K562 (cell line): ENCODE measurements around the gene EPS8. TPM values are rescaled to one million over a fixed set of nuclear protein-coding genes. Genes with fewer than 3 reads are reported as not detected.

Source experiments
- ATAC-seq: fragments of 200-7000 bp; cut with Tn5 transposase; 3 replicates; pipeline ENCODE4 v1.9.1; 2020; ENCODE audit warnings: moderate library complexity
- BruUV-seq: library from RNA; stranded (reverse); fragments of 400-500 nt; replicated peaks from 2 replicates; lab custom pipeline; 2021; lab: Mats Ljungman, UMichigan
- CTCF ChIA-PET: fragments of 300-600 bp; formaldehyde crosslinking; extraction: SDS; loops from one replicate; lab custom pipeline; 2021; ENCODE audit warnings: low intra/inter-chr PET ratio; lab: Yijun Ruan, JAX
- POLR2A ChIA-PET: fragments of 300-600, 350-650 bp; sonication (Branson Sonifier 250); formaldehyde crosslinking; extraction: SDS; loops from one replicate; lab custom pipeline; 2021; ENCODE audit warnings: antibody characterized with exemption, inconsistent platforms; lab: Yijun Ruan, JAX
- DNase-seq, 4 experiments: peaks; one replicate each; pipeline versions ENCODE4 v3.0.0 to v3.0.0-alpha.2; 2011 to 2018; ENCODE audit warnings: low spot score in 3 of 4, mixed read lengths in 3 of 4; ENCODE audit errors: extremely low read depth in 1 of 4
- FAIRE-seq: peaks from 2 replicates; lab custom pipeline; 2011; peaks lifted over from hg19 to GRCh38; lab: Jason Lieb, UNC
- H2AFZ ChIP-seq: 2 replicates; pipeline ENCODE4 v1.6.0; 2011; ENCODE audit warnings: low read depth, low read length, control low read depth, inconsistent platforms
- H3K27ac ChIP-seq: fragments of 200-600 bp; 3 replicates; pipeline ENCODE4 v1.8.0; 2011; ENCODE audit warnings: low read depth, mild to moderate bottlenecking, control low read depth, inconsistent platforms, low read length, moderate library complexity, mixed read lengths; ENCODE audit errors: extremely low read depth
- H3K27me3 ChIP-seq, 2 experiments: fragments of 300-600 bp in 1 of 2; 2 replicates in 1 of 2; 3 replicates in 1 of 2; pipeline versions ENCODE4 v1.6.0 to v1.8.0; 2011; ENCODE audit warnings: inconsistent platforms in 2 of 2, low read length in 2 of 2, mild to moderate bottlenecking in 1 of 2, mixed read lengths in 1 of 2, moderate library complexity in 1 of 2; ENCODE audit not compliant: control insufficient read depth in 2 of 2, insufficient read depth in 2 of 2
- H3K36me3 ChIP-seq: fragments of 300-600 bp; 3 replicates; pipeline ENCODE4 v1.8.0; 2011; ENCODE audit warnings: mild to moderate bottlenecking, low read length, inconsistent platforms; ENCODE audit not compliant: control insufficient read depth, insufficient read depth
- H3K4me1 ChIP-seq, 2 experiments: fragments of 200-600 bp in 1 of 2; replicated peaks in 1 of 2; 2 replicates in 1 of 2; 3 replicates in 1 of 2; pipeline versions ENCODE4 v1.5.1 to v1.8.0; 2011; ENCODE audit warnings: inconsistent platforms in 2 of 2, low read length in 2 of 2, mild to moderate bottlenecking in 1 of 2, mixed read lengths in 1 of 2, moderate library complexity in 1 of 2; ENCODE audit not compliant: control insufficient read depth in 2 of 2, insufficient read depth in 2 of 2
- H3K4me2 ChIP-seq: 2 replicates; pipeline ENCODE4 v1.6.1; 2011; ENCODE audit warnings: low read length, control low read depth, inconsistent platforms, mixed read lengths; ENCODE audit not compliant: insufficient read depth
- H3K4me3 ChIP-seq: fragments of 200-600 bp; sonication (generic), shearing (Covaris generic); 2 replicates; pipeline ENCODE4 v1.5.1; 2016; ENCODE audit warnings: control low read depth, inconsistent platforms
- H3K79me2 ChIP-seq: fragments of 200-600 bp; 3 replicates; pipeline ENCODE4 v1.8.0; 2011; ENCODE audit warnings: low read length, inconsistent platforms; ENCODE audit not compliant: control insufficient read depth, insufficient read depth
- H3K9ac ChIP-seq, 2 experiments: 2 replicates each; pipeline versions ENCODE4 v1.6.0 to v1.6.1; 2011; ENCODE audit warnings: low read depth in 2 of 2, low read length in 2 of 2, control low read depth in 1 of 2, inconsistent platforms in 1 of 2, mild to moderate bottlenecking in 1 of 2, mixed read lengths in 1 of 2; ENCODE audit not compliant: insufficient read depth in 1 of 2
- H3K9me1 ChIP-seq: one replicate; pipeline ENCODE4 v1.6.0; 2011; ENCODE audit warnings: inconsistent platforms, mild to moderate bottlenecking, low read length, moderate library complexity; ENCODE audit not compliant: control insufficient read depth, insufficient read depth
- H3K9me3 ChIP-seq: replicated peaks from 2 replicates; pipeline ENCODE4 v1.5.1; 2011; ENCODE audit warnings: low read depth, low read length, inconsistent platforms; ENCODE audit not compliant: control insufficient read depth, insufficient read depth
- H4K20me1 ChIP-seq: replicated peaks from 2 replicates; pipeline ENCODE4 v1.6.1; 2011; ENCODE audit warnings: low read length, inconsistent platforms, mixed read lengths; ENCODE audit not compliant: control insufficient read depth, insufficient read depth
- ARHGAP35 ChIP-seq: fragments of 450-650 bp; IDR thresholded peaks from 2 replicates; pipeline ENCODE4 v1.6.1; 2018; ENCODE audit not compliant: partially characterized antibody
- ARID2 ChIP-seq: fragments of 450-650 bp; IDR thresholded peaks from 2 replicates; pipeline ENCODE4 v1.6.1; 2017; ENCODE audit warnings: antibody characterized with exemption, mild to moderate bottlenecking
- BMI1 ChIP-seq: fragments of 150-350 bp; IDR thresholded peaks from 2 replicates; pipeline ENCODE4 v1.6.1; 2014; ENCODE audit warnings: low read length
- BRD4 ChIP-seq: fragments of 200-600 bp; sonication (generic); IDR thresholded peaks from 2 replicates; pipeline ENCODE4 v1.6.1; 2017; ENCODE audit warnings: inconsistent platforms
- CTBP1 ChIP-seq: fragments of 450-650 bp; IDR thresholded peaks from 2 replicates; pipeline ENCODE4 v1.6.1; 2016; ENCODE audit warnings: borderline replicate concordance
- EZH2 ChIP-seq: IDR thresholded peaks from 2 replicates; pipeline ENCODE4 v1.6.1; 2012; ENCODE audit warnings: low read depth, mild to moderate bottlenecking, inconsistent platforms, low read length, borderline replicate concordance
- HNRNPL ChIP-seq: fragments of 200-400 bp; formaldehyde crosslinking; IDR thresholded peaks from 2 replicates; pipeline ENCODE4 v1.6.1; 2017; ENCODE audit warnings: low read depth, mild to moderate bottlenecking, low read length
- NFIX ChIP-seq: fragments of 250-450 bp; sonication (Bioruptor Pico); IDR thresholded peaks from 2 replicates; pipeline ENCODE4 v1.4.0; 2020; ENCODE audit warnings: low read depth, mild to moderate bottlenecking, moderate library complexity
- PHF20 ChIP-seq: fragments of 450-650 bp; IDR thresholded peaks from 2 replicates; pipeline ENCODE4 v1.6.1; 2018; ENCODE audit not compliant: partially characterized antibody
- PURB ChIP-seq: sonication (generic); formaldehyde crosslinking; IDR thresholded peaks from 2 replicates; pipeline ENCODE4 v1.9.0; 2021; ENCODE audit warnings: low read depth, mild to moderate bottlenecking, missing genetic modification reagents
- SLC30A9 ChIP-seq: fragments of 250-450 bp; sonication (Bioruptor Pico); IDR thresholded peaks from 2 replicates; pipeline ENCODE4 v1.8.0; 2022; ENCODE audit warnings: mild to moderate bottlenecking, moderate library complexity
- TEAD2 ChIP-seq: fragments of 450-650 bp; IDR thresholded peaks from 2 replicates; pipeline ENCODE4 v1.6.1; 2016; ENCODE audit warnings: missing genetic modification characterization, control low read depth, missing compliant biosample characterization
- U2AF2 ChIP-seq: fragments of 200-400 bp; formaldehyde crosslinking; optimal IDR thresholded peaks from 2 replicates; pipeline ENCODE3; 2017; ENCODE audit warnings: low read depth, mild to moderate bottlenecking, low read length
- ZNF121 ChIP-seq: sonication (generic); formaldehyde crosslinking; conservative IDR thresholded peaks from 2 replicates; pipeline ENCODE4 v1.8.0; 2022; ENCODE audit warnings: missing genetic modification reagents
- ZNF699 ChIP-seq: fragments of 250-450 bp; sonication (Bioruptor Pico); IDR thresholded peaks from 2 replicates; pipeline ENCODE4 v1.8.0; 2021; ENCODE audit warnings: mild to moderate bottlenecking, moderate library complexity; ENCODE audit not compliant: insufficient replicate concordance
- WGBS: fragments of 100-300 bp; shearing (Covaris generic); methylation state at CpG from one replicate; pipeline ENCODE4 v1.1.6; 2016; ENCODE audit warnings: low coverage, mixed read lengths; ENCODE audit not compliant: insufficient coverage; ENCODE audit errors: missing lambda C conversion rate; 5-methylcytosine and 5-hydroxymethylcytosine counted together
- in situ Hi-C: fragments of 300-500 bp; cut with MboI; formaldehyde crosslinking; loops from 4 replicates; pipeline ENCODE4 v1.15.0; 2018; ENCODE audit warnings: inconsistent platforms, mixed read lengths
- intact Hi-C: fragments of 100-400 bp; cut with micrococcal nuclease; formaldehyde crosslinking; loops from 2 replicates; pipeline ENCODE4 v1.14.2; 2022
- polyA plus RNA-seq, 8 experiments: library from polyadenylated mRNA; depleted of rRNA in 4 of 8; stranded (reverse) in 5 of 8; unstranded in 3 of 8; fragments of >200 nt; fragmentation: Nextera tagmentation in 2 of 8; fragmentation: Illumina TruSeq in 1 of 8; extraction: Ambion mirVana in 2 of 8; extraction: Trizol in 1 of 8; gene quantifications; 2 replicates each; pipeline versions ENCODE4 v1.2.1 to v1.2.3, GENCODE V29; 2011 to 2014; ENCODE audit warnings: inconsistent platforms in 1 of 8, missing spikeins in 1 of 8
- total RNA-seq, 7 experiments: library from RNA; depleted of rRNA in 6 of 7; stranded (reverse); fragments of >200 nt in 6 of 7; fragmentation: Illumina TruSeq in 2 of 7; extraction: Trizol in 2 of 7; gene quantifications; 2 replicates each; pipeline versions ENCODE4 v1.2.1 to v1.2.3, GENCODE V29; 2011 to 2021; ENCODE audit warnings: low replicate concordance in 1 of 7
- TF ChIP-seq, protein P1 (sequence below): fragments of 250-450 bp; sonication (Bioruptor Pico); IDR thresholded peaks from 2 replicates; pipeline ENCODE4 v1.8.0; 2022; ENCODE audit warnings: moderate library complexity, mild to moderate bottlenecking, inconsistent platforms
- TF ChIP-seq, protein P2 (sequence below): sonication (generic); formaldehyde crosslinking; IDR thresholded peaks from 2 replicates; pipeline ENCODE4 v1.9.0; 2022; ENCODE audit warnings: mild to moderate bottlenecking, missing genetic modification reagents
- TF ChIP-seq, protein P3 (sequence below): sonication (generic); formaldehyde crosslinking; IDR thresholded peaks from 2 replicates; pipeline ENCODE4 v1.8.0; 2022; ENCODE audit warnings: mild to moderate bottlenecking, missing genetic modification reagents, borderline replicate concordance
- TF ChIP-seq, protein P4 (sequence below): sonication (generic); formaldehyde crosslinking; IDR thresholded peaks from 2 replicates; pipeline ENCODE4 v1.8.1; 2022; ENCODE audit warnings: missing genetic modification reagents

Gene EPS8
- total and polyA plus RNA-seq, 9 of the 15 experiments (the other 6 are each of a cell fraction or from before 2014, with no cell fraction given): 0.10 to 1.9 (median 0.33) TPM

DNA sequence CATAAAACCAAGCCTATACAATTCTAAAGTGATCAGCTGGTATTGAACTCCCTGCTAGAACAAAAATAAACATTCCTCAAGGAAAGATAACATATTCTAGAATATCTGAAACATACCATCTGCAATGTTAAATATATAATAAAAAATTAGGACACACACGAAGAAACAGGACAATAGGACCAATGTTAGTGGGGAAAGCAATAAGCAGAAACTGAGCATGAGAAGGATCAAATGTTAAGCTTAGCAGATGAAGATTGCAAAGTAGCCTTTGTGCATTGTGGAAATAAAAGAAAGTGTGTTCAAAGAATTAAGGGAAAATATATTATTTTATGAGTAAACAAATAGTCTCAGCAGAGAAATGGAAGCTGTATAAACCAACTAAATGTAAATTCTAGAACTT is 180.8 kb downstream of the EPS8 start:
- no peaks in the 10 kb centered on the region for H3K9me3 ChIP-seq
- 22% methylated on average over 1 of the region's 1 CpG for WGBS
- intact Hi-C loops (no loop called here), in situ Hi-C loops (no loop called here)
- TF ChIP-seq PHF20: no peak
- TF ChIP-seq, protein P1, sequence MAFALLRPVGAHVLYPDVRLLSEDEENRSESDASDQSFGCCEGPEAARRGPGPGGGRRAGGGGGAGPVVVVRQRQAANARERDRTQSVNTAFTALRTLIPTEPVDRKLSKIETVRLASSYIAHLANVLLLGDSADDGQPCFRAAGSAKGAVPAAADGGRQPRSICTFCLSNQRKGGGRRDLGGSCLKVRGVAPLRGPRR (CRISPR knock-in tag): no peak
- no peak for TF ChIP-seq ZNF121 (CRISPR knock-in tag)
- TF ChIP-seq ARHGAP35: no peak
- TF ChIP-seq SLC30A9 (CRISPR knock-in tag): no peak
- no peak for TF ChIP-seq NFIX (CRISPR knock-in tag)
- no peak for TF ChIP-seq BRD4
- no peak for TF ChIP-seq PURB (CRISPR knock-in tag)
- TF ChIP-seq HNRNPL: no peak
- no peak for TF ChIP-seq BMI1
- TF ChIP-seq, protein P2, sequence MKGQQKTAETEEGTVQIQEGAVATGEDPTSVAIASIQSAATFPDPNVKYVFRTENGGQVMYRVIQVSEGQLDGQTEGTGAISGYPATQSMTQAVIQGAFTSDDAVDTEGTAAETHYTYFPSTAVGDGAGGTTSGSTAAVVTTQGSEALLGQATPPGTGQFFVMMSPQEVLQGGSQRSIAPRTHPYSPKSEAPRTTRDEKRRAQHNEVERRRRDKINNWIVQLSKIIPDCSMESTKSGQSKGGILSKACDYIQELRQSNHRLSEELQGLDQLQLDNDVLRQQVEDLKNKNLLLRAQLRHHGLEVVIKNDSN (CRISPR knock-in tag): no peak
- TF ChIP-seq ARID2: no peak
- TF ChIP-seq EZH2: no peak
- TF ChIP-seq, protein P3, sequence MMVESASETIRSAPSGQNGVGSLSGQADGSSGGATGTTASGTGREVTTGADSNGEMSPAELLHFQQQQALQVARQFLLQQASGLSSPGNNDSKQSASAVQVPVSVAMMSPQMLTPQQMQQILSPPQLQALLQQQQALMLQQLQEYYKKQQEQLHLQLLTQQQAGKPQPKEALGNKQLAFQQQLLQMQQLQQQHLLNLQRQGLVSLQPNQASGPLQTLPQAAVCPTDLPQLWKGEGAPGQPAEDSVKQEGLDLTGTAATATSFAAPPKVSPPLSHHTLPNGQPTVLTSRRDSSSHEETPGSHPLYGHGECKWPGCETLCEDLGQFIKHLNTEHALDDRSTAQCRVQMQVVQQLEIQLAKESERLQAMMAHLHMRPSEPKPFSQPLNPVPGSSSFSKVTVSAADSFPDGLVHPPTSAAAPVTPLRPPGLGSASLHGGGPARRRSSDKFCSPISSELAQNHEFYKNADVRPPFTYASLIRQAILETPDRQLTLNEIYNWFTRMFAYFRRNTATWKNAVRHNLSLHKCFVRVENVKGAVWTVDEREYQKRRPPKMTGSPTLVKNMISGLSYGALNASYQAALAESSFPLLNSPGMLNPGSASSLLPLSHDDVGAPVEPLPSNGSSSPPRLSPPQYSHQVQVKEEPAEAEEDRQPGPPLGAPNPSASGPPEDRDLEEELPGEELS (CRISPR knock-in tag): no peak
- TF ChIP-seq U2AF2: no peak
- TF ChIP-seq, protein P4, sequence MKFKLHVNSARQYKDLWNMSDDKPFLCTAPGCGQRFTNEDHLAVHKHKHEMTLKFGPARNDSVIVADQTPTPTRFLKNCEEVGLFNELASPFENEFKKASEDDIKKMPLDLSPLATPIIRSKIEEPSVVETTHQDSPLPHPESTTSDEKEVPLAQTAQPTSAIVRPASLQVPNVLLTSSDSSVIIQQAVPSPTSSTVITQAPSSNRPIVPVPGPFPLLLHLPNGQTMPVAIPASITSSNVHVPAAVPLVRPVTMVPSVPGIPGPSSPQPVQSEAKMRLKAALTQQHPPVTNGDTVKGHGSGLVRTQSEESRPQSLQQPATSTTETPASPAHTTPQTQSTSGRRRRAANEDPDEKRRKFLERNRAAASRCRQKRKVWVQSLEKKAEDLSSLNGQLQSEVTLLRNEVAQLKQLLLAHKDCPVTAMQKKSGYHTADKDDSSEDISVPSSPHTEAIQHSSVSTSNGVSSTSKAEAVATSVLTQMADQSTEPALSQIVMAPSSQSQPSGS: no peak
- TF ChIP-seq ZNF699 (CRISPR knock-in tag): no peak
- TF ChIP-seq CTBP1: no peak
- TF ChIP-seq TEAD2 (tag): no peak
- no peak overlapping the region for H3K4me3 ChIP-seq
- H3K27ac ChIP-seq: no peak overlapping the region
- ChIA-PET CTCF (no interaction called here), POLR2A (no interaction called here)
- no TSS peak for BruUV-seq
- no peaks in the 10 kb centered on the region for H3K9me1 ChIP-seq
- no peaks in the 10 kb centered on the region for H3K36me3 ChIP-seq
- H3K79me2 ChIP-seq: no peaks in the 10 kb centered on the region
- H3K4me2 ChIP-seq: no peak overlapping the region
- no peaks in the 10 kb centered on the region for H4K20me1 ChIP-seq
- no peak overlapping the region for H2AFZ ChIP-seq
- no peak for ATAC-seq
- no peaks in the 10 kb centered on the region for H3K27me3 ChIP-seq
- H3K9ac ChIP-seq: no peak overlapping the region
- FAIRE-seq: no peak
- no peaks in the 10 kb centered on the region for H3K4me1 ChIP-seq
- no peak for DNase-seq
